Left colon (tissue), 2 donors: ENCODE measurements around the gene ZYG11B. TPM values are rescaled to one million over a fixed set of nuclear protein-coding genes. Genes with fewer than 3 reads are reported as not detected.
"Not testable (repeated sequence)": the region's sequence is repeated elsewhere in the genome, so short reads cannot be mapped to it uniquely, and the experiment has no call there.

Experiments used
- ATAC-seq: fragments of 200-7000 bp; cut with Tn5 transposase; one replicate; pipeline ENCODE4 v1.9.1; 2020; ENCODE audit warnings: mild to moderate bottlenecking, moderate library complexity
- DNase-seq, 2 donors: peaks; one replicate each; pipeline ENCODE4 v3.0.0-alpha.2; 2020
- intact Hi-C, 2 donors: fragments of 100-400 bp; cut with DNase I in 1 of 2; cut with micrococcal nuclease in 1 of 2; formaldehyde crosslinking; loops; one replicate each; pipeline versions ENCODE4 v1.11.2 to v1.14.0; 2022; cut with DNase I, micrococcal nuclease
- total RNA-seq, 2 donors: library from RNA; stranded (reverse); fragmentation: NEBNext Ultra II Directional; extraction: Animal tissue kit (Norgen Biotek cat#: 25700); gene quantifications; one replicate each; pipeline ENCODE4 v1.2.1, GENCODE V29; 2021
- donor health status: DM: no; HTN: no; CAD: no.
- donor health status: DM: yes; HTN: yes; CAD: no.

Gene ZYG11B
- total RNA-seq, 2 donors from 2014 or later = 29.0 to 30.3 TPM

DNA sequence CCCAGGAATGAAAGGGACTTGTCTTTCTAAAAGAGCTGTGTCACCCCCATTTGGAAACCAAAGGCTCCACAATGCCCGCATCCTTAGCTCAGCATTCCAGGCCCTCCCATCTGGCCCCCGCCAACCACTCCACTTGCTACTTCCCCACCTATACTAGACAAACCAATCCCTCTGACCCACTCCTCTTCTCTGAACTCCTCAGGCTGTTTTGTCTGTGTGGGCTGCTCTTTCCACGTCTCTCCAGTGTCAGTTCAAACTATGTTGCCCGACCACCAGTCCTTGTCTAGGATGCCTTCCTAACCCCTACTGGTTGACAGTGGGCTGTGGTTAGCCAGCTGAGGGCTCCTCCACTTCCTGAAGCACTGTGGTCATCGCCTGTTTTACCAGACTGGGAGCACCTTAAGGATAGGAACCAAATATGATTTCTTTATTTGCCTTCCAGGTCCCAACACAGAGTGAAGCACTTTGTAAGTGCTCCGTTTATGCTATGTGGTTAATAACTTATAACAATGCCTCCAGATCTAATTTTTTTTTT, 20.1 kb upstream of the ZYG11B start:
- DNase-seq (no peak), ATAC-seq (no peak)
- intact Hi-C loops = loop anchor here in 1 of 2 donors (10.0 kb wide), 1 partner anchor 489 kb away; the partner anchor contains the start of gene CPT2

DNA sequence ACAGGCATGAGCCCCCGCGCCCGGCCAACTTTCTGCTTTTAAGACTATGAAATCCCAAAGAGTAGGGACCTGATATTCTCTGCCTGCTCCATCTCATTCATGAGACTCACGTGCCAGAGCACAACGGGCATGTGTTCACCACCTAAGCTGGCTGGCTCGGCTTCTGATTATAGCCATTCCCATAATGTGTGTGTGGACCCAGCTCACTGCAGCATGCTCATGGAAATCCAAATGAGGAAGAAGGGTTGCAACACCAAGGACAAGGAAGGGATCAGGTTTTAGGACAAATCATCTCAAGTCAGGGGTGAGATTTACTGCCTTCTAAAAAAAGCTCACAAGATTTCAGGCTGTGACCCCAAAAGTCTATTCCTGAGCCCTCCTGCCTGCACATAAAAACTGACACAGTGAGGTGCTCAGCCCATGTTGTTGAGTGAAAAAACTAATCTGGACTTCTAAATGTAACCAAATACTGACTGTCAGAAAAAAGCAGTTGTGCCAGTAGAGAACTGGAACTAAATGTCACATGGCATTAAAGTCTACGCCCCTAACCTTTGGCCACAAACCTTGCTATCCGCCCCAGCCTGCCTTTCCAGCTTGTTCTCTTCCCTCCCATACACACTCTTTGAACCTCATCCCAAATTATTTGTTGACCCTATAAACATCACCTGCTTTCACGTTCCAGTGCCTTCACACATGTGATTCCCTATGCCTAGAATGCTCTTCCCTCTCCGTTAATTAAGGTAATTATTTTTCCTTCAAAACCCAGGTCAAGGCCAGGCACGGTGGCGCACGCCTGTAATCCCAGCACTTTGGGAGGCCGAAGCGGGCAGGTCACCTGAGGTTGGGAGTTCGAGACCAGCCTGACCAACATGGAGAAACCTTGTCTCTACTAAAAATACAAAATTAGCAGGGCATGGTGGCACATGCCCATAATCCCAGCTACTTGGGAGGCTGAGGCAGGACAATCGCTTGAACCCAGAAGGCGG, 19.0 kb upstream of the ZYG11B start:
- ATAC-seq (peak; percentile 66), DNase-seq (peak; percentile 47 to 73)
- intact Hi-C loops = loop anchor here in 1 of 2 donors (10.0 kb wide), 1 partner anchor 488 kb away; the partner anchor contains the start of gene CPT2

DNA sequence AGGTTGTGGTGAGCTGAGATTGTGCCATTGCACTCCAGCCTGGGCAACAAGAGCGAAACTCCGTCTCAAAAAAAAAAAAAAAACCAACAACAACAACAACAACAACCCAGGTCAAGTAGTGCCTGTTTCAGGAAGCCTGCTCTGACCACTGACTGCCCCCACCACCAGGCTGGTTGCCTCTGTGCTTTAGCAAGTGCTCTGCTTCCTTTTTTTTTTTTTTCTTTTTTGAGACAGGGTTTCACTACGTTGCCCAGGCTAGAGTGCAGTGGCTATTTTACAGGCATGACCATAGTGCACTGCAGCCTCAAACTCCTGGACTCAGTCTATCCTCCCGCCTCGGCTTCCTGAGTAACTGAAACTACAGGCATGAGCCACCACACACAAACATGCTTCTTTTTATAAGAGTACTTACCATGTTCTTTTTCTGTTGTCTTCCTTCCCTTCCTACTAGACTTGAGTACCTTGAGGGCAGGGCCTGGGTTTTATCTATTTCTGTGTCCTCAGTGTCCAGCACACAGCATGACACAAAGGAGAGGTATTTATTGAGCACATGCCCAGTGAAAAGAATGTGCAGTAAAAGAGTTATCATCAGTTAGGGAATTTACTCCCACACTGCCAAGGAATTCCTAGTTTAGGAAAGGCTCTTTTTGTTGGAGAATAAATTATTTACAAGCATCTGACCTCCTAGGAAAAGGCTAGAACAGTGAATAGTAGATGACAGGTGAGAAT, 18.2 kb upstream of the ZYG11B start:
- intact Hi-C loops = loop anchor here in 1 of 2 donors (10.0 kb wide), 1 partner anchor 487 kb away; the partner anchor contains the start of gene CPT2

GRCh38 chr1:52709016-52709415, 17.2 kb upstream of the ZYG11B start:
- intact Hi-C loops = loop anchor here in 1 of 2 donors (10.0 kb wide), 1 partner anchor 486 kb away; the partner anchor contains the start of gene CPT2
- DNase-seq (no peak), ATAC-seq (no peak)

More for the DNA sequence above, 18.2 kb upstream of the ZYG11B start:
- DNase-seq (no peak), ATAC-seq (peak; percentile 63)

- ATAC-seq = no peak
- intact Hi-C loops = no loop called here
Measured at GRCh38 chr1:52713590-52713989, 12.7 kb upstream of the ZYG11B start.

GRCh38 chr1:52715296-52715695, 11.0 kb upstream of the ZYG11B start:
- DNase-seq, intact Hi-C loops, ATAC-seq: not testable (repeated sequence)

More at GRCh38 chr1:52713590-52713989, 12.7 kb upstream of the ZYG11B start:
- no peak for DNase-seq

DNA sequence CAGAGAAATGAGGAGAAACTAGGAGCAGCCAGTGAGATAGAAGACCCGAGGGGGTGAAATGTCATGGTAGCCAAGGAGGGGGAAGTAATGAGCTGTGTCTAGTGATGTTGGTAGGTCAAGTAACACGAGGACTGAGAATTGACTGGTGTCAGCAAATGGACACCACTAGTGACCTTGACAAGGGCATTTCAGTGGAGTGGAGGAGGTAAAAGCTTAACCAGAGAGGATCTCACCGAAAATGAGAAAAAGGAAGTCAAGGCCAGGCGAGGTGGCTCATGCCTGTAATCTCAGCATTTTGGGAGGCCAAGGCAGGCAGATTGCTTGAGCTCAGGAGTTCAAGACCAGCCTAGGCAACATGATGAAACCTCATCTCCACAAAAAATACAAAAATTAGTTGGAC, 3.0 kb upstream of the ZYG11B start:
- intact Hi-C loops = no loop called here
- DNase-seq (no peak), ATAC-seq (no peak)

DNA sequence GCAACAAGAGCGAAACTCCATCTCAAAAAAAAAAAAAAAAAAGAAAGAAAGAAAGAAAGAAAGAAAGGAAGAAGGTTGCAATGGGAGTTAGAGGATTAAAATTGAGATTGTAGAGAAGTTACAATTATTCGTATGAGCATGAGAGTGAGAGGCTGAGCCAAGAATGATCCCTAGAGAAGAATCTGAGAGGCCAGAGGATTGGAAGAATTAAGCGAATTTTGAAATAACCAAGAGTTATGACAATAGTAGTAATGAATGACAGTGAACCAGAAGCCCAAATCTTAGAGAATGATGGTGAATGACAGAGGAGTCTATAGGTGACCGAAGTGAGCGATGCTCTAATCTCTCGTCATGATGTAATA, 369 bp upstream of the ZYG11B start:
- ATAC-seq (no peak), DNase-seq (no peak)
- intact Hi-C loops = no loop called here

GRCh38 chr1:52727114-52727586, 897 bp downstream of the ZYG11B start:
- peak; percentile 34 for ATAC-seq

GRCh38 chr1:52727956-52728656, 1.9 kb downstream of the ZYG11B start:
- ATAC-seq (no peak), DNase-seq (no peak)
- intact Hi-C loops = no loop called here

More at GRCh38 chr1:52727114-52727586, 897 bp downstream of the ZYG11B start:
- intact Hi-C loops = no loop called here
- peak; percentile 35 to 37 for DNase-seq

DNA sequence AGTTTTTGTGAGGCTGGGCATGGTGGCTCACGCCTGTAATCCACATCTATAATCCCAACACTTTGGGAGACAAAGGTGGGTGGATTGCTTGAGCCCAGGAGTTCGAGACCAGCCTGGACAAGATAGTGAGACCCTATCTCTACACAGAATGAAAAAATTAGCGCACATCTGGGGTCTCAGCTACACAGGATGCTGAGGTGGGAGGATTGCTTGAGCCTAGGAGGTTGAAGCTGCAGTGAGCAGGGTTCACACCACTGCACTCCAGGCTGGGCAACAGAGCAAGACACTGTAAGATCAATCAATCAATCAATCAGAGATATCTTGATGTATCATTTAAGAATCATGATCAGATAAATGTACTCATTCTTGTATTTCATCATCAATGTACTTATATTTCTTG, 7.1 kb downstream of the ZYG11B start:
- intact Hi-C loops = no loop called here
- ATAC-seq = no peak
- no peak for DNase-seq

DNA sequence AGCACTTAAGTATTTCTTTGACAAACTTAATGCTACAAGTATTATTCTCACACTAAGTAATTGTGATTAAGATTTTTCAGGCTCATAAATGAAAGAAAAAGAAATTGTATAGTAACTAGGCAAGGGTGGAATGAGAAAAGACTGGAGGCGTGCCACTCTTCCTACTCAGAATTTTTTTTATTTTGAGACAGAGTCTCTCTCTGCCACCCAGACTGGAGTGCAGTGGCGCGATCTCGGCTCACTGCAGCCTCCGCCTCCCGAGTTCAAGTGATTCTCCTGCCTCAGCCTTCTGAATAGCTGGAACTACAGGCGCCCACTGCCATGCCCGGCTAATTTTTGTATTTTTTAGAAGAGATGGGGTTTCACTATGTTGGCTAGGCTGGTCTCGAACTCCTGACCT, 9.1 kb downstream of the ZYG11B start:
- ATAC-seq, intact Hi-C loops, DNase-seq: not testable (repeated sequence)

DNA sequence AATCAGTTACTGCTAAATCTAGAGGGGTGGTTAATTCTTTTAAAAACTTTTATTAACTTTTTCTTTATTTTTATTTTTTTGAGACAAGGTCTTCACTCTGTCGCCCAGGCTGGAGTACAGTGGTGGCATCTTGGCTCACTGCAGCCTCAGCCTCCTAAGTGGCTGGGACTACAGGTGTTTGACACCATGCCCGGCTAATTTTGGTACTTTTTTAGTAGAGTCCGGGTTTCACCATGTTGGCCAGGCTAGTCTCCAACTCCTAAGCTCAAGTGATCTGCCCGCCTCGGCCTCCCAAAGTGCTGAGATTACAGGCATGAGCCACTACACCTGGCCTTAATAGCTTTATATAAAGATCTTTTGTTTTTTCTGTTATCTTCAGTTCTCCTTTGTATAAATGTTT, 11.9 kb downstream of the ZYG11B start:
- DNase-seq (no peak), ATAC-seq (no peak)
- intact Hi-C loops = no loop called here

- intact Hi-C loops = no loop called here
- ATAC-seq (no peak), DNase-seq (no peak)
Measured at GRCh38 chr1:52738893-52739292, 12.6 kb downstream of the ZYG11B start.

DNA sequence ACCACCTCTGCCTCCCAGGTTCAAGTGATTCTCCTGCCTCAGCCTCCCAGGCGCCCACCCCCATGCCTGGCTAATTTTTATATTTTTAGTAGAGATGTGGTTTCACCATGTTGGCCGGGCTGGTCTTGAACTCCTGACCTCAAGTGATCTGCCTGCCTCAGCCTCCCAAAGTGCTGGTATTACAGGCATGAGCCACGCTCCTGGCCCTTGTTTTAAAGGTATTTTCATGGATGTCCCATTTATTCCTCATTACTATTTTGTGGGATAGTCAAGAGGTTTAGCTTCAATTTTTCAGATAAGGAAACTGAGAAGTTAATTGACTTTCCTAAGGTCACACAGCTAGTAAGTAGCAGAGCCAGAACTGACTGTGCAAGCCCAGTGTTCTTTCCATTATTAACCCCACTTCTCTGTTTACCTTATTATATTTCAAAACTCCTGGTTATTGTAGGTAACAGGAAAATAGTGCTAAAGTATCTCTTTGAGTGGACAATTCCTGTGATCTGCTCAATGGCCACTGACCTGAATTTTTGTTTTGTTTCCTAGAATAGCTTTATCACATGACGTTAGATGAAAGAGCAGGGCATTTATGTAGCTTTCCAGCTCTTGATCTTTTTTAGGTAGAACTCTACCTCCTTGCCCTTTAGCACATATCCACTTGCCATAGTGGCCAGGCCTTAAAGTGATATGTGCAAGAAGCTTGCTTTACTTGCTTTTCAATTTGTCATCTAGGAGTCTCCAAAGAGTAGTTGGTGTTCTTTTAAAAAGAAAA, 13.6 kb downstream of the ZYG11B start:
- intact Hi-C loops = no loop called here
- DNase-seq (no peak), ATAC-seq (peak; percentile 28)

DNA sequence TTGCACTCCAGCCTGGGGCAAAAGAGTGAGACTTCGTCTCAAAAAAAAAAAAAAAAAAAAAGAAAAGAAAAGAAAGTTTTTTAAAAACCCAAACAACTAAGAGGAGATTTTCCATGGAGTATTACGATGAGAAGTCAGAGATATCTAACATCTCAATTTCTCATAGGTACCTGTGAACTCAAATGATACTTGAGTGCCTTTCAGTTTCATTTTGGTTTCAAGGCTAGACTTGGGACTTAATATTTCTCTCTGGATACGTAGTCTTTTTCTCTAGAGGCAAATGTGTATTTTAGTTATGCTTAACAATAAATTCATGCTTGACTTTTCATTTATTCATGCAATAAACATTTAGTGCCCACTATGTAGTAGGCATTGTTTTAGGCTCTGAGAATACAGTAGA, 15.0 kb downstream of the ZYG11B start:
- intact Hi-C loops = no loop called here

GRCh38 chr1:52746189-52746588, 19.9 kb downstream of the ZYG11B start:
- no peak for DNase-seq
- no peak for ATAC-seq
- intact Hi-C loops = no loop called here

More for the DNA sequence above, 15.0 kb downstream of the ZYG11B start:
- no peak for DNase-seq
- peak; percentile 44 for ATAC-seq

DNA sequence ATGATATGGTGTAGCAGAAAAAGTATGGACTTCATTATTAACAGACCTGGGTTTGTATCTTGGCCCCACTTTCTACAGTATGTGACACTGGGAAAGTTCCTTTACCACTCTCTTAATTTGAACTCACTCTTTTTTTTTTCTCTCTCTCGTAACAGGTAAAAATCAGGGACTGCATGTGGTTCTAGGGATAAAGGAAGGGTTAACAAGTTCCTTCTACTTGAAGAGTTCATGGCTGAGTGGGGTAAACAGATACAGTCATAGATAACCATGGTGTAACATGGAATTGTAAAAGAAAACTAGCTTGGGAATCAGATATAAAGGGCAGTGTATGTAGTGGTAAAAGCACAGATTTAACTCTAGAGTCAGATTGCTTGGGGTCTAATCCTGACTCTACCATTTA, 21.2 kb downstream of the ZYG11B start:
- ATAC-seq (no peak), DNase-seq (no peak)

More for the DNA sequence above, 21.2 kb downstream of the ZYG11B start:
- intact Hi-C loops = no loop called here
